SK-N-SH treated with all-trans-retinoic acid at 6 μM for 48 hours (cell line): ENCODE results near the gene RADIL.

Experiments used
- PATZ1 ChIP-seq: fragments of 250-450 bp; sonication (Bioruptor Pico); IDR thresholded peaks from 2 replicates; pipeline ENCODE4 v1.8.0; 2020; ENCODE audit warnings: mild to moderate bottlenecking, moderate library complexity, borderline replicate concordance
- PPARA ChIP-seq: fragments of 250-450 bp; sonication (Bioruptor Pico); IDR thresholded peaks from 2 replicates; pipeline ENCODE4 v1.5.0; 2020; ENCODE audit warnings: mild to moderate bottlenecking, borderline replicate concordance

- TF ChIP-seq PPARA (CRISPR knock-in tag) = no peak
- TF ChIP-seq PATZ1 (CRISPR knock-in tag) = no peak
Observed at GRCh38 chr7:4755045-4755444, 128.5 kb downstream of the RADIL start.
